C4-2B (cell line): ENCODE measurements around the gene LTBP2.

Source experiments
- ZFX ChIP-seq: fragments of 450-650 bp; IDR thresholded peaks from 2 replicates; pipeline ENCODE4 v1.6.1; 2017
- TF ChIP-seq, protein P1 (sequence below): fragments of 450-650 bp; conservative IDR thresholded peaks from 2 replicates; pipeline ENCODE4 v1.5.1; 2017; ENCODE audit warnings: mild to moderate bottlenecking

DNA sequence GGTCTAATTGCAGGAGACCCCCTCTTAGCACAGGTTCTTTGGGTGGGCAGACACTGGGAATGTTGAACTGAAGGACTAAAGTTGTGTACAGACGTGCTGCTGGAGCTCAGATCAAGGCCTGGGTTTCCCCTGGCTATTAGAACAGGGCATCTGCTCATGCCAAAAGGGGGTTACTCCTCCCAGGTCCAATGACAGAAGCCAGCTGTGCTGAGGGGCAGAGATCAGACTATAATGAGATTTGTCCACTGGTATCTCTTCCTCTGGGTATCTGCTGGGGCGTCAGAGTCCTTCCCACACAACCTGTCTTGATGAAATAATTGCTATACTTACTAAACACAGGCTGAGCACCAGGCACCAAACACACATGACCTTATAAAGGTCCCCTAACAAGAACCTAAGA is 42.6 kb downstream of the LTBP2 start:
- TF ChIP-seq, protein P1, sequence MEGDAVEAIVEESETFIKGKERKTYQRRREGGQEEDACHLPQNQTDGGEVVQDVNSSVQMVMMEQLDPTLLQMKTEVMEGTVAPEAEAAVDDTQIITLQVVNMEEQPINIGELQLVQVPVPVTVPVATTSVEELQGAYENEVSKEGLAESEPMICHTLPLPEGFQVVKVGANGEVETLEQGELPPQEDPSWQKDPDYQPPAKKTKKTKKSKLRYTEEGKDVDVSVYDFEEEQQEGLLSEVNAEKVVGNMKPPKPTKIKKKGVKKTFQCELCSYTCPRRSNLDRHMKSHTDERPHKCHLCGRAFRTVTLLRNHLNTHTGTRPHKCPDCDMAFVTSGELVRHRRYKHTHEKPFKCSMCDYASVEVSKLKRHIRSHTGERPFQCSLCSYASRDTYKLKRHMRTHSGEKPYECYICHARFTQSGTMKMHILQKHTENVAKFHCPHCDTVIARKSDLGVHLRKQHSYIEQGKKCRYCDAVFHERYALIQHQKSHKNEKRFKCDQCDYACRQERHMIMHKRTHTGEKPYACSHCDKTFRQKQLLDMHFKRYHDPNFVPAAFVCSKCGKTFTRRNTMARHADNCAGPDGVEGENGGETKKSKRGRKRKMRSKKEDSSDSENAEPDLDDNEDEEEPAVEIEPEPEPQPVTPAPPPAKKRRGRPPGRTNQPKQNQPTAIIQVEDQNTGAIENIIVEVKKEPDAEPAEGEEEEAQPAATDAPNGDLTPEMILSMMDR: no peak
- no peak for TF ChIP-seq ZFX
